Stimulated activated CD8-positive, alpha-beta memory T cell treated with anti-CD3 and anti-CD28 coated beads, Interleukin-2, amount 100 ng/mL, for 48 hours (primary cell): ENCODE data around the gene CFAP77.

Experiments
- DNase-seq, 2 donors: peaks; one replicate each; pipeline ENCODE4 v3.0.0-alpha.2; 2020; ENCODE audit warnings: low read depth in 2 of 2

The CFAP77 gene

GRCh38 chr9:132579427-132579798, 169.4 kb downstream of the CFAP77 start:
- no peak for DNase-seq

GRCh38 chr9:132582276-132582785, 172.3 kb downstream of the CFAP77 start, which contains the start of gene BARHL1:
Gene BARHL1, plus strand, starts transcription at chr9:132582606. Its CDS starts 192 bp downstream, at chr9:132582798.
- no peak for DNase-seq

DNA sequence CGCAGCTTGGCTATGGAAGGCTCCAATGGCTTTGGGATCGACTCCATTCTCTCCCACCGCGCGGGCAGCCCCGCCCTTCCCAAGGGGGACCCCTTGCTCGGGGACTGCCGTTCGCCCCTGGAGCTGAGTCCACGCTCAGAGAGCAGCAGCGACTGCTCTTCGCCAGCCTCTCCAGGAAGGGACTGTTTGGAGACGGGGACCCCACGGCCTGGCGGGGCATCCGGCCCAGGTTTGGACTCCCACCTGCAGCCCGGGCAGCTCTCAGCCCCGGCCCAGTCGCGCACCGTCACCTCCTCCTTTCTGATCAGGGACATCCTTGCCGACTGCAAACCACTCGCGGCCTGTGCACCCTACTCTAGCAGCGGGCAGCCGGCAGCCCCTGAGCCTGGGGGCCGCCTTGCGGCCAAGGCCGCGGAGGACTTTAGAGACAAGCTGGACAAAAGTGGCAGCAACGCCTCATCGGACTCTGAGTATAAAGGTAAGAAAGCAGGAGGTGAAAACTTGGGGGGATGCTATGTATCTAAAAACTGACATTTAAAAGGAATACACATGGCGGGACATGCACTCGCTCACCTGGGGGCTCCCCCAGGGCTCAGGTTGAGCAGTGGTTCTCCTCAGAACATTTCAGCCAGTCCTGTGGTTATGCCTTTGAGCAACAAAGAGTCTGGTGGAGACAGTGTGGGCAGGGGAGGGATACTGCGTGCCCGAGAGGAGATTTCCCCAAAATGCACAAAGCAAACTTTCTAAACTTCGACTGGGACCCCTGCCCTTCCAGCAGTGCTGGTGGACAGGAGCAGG, 173.0 kb downstream of the CFAP77 start:
- no peak for DNase-seq

DNA sequence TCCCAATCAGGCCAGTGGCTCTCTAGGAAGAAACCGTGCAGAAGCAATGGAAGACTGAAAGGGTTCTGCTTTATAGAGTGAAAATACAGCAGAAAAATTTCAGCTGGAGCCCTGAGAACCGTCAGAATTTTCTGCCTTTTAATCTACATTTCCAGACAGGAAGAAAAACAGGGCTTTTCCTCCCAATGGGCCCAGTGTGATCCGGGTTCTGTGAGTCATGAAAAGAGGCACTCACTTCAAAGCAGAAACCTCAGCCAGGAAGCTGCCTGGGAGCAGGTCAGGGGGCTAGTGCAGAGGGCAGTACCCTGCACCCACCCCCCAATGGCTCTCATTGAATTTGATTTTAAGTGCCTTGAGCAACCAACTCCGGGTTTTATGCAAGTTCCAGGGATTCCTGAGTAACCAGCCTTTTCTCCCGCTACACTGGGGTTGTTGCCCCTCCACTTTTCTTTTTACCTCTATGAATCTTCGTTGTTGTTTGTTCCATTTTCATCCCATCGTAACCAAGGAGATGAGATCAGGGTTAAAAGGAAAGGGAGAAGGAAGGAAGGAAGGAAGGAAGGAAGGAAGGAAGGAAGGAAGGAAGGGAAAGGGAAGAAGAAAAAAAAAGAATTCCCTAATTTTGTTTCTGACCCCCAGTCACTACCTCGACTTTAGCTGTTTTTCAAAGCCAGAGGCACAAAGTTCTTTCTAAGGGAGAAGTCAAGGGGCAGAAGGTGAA, 173.7 kb downstream of the CFAP77 start:
- no peak for DNase-seq

DNA sequence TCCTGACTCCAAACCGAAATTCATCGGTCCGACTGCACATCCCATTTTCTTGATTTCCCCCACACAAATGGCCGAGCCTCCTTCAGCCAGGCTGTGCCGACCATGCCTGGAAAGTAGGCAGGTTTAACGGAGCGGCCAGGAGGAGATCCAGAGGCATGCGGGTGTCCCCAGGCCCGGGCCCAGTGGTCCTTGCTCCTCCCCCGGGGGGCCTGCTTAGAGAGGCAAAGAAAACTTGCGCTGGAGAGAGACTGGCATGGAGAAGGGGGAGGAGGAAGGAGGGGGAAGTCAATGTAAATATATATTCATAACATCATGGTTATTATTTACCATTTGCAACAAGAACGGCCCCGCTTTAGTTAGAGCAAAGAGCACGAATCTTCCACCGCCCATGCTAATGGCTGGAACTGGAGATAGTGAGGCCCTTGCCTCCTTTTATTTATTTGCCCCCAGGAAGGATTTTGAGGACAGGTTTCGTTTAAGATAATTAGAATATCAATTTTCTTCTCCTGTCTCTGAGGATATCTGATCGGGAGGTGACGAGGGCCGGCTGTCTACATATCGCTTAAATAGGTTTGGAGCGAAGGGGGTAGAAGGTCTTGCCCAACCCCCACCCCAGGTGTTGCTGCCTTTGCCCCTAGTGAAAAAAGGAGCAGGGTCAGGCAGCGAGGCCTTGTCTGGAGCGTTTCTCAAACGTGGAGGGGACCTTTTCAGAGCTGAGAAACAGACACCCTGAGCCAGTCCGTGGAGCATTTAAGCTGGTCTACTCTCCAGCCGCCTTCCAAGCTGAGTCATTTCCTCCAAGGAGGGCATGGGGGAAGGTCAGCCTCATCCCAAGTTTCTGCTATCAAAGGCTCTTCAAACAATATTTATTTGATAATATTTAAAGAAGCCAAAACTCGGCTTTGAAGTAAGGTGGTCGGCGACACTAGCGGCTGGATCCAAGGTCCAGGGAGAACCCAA, 174.9 kb downstream of the CFAP77 start:
- no peak for DNase-seq

GRCh38 chr9:132585954-132586829, 176.2 kb downstream of the CFAP77 start:
- DNase-seq: no peak

GRCh38 chr9:132586830-132587591, 177.0 kb downstream of the CFAP77 start:
- DNase-seq: no peak

GRCh38 chr9:132587592-132587955, 177.6 kb downstream of the CFAP77 start:
- DNase-seq: no peak

DNA sequence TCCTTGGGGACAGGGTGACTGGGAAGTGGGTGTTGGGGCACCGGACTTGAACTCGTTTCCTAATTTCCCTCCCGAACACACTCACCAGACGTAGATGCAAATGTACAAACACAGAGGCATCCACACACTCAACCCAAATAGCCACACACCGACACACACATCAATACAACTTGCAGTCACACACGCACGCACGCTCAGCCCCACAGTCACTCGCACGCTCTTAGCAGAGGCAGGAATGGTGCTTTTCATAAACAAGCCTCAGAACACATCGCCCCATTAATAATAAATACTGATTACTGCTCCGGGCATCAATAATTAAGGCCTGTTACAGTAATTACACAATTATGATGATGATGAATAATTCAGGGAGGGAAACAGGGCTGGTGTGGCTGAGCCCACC, 178.1 kb downstream of the CFAP77 start:
- DNase-seq: no peak

GRCh38 chr9:132588501-132589147, 178.6 kb downstream of the CFAP77 start:
- no peak for DNase-seq

- no peak for DNase-seq
Observed at GRCh38 chr9:132589148-132590036, 179.4 kb downstream of the CFAP77 start.

GRCh38 chr9:132590037-132590317, 180.0 kb downstream of the CFAP77 start:
- no peak for DNase-seq

- DNase-seq: no peak
Observed at GRCh38 chr9:132590318-132591182, 180.5 kb downstream of the CFAP77 start.

GRCh38 chr9:132591244-132591643, 181.2 kb downstream of the CFAP77 start:
- DNase-seq: no peak

- DNase-seq: no peak
Observed at GRCh38 chr9:132591751-132592314, 181.8 kb downstream of the CFAP77 start.

GRCh38 chr9:132592451-132592850, 182.4 kb downstream of the CFAP77 start:
- DNase-seq: no peak

- DNase-seq: no peak
Observed at GRCh38 chr9:132594412-132594811, 184.4 kb downstream of the CFAP77 start.
